Smooth muscle cell of trachea (primary cell): ENCODE measurements around the gene GCM1. TPM values are rescaled to one million over a fixed set of nuclear protein-coding genes. Genes with fewer than 3 reads are reported as not detected.

ENCODE experiments used
- total RNA-seq: library from RNA; depleted of rRNA; stranded (reverse); fragments of >200 nt; gene quantifications from 2 replicates; pipeline ENCODE4 v1.2.1, GENCODE V29; 2014

Gene GCM1
- not detected in 2 replicates for total RNA-seq

GRCh38 chr6:53148684-53149083, at the start of gene GCM1:
Gene GCM1 (minus strand): TSS chr6:53148841. CDS start chr6:53145632, 3,209 bp downstream.

Other genes with a start within 250 kb of the GCM1 start
- not detected in 2 replicates for gene GSTA3, start 239.1 kb downstream of the GCM1 start, total RNA-seq
- gene GSTA4, start 153.6 kb downstream of the GCM1 start, total RNA-seq = 68.5 and 78.2 TPM in 2 replicates
- gene CILK1, start 87.0 kb downstream of the GCM1 start, total RNA-seq = 7.4 and 11.8 TPM in 2 replicates
- 36.4 and 56.1 TPM in 2 replicates for gene FBXO9, start 83.4 kb downstream of the GCM1 start, total RNA-seq
- 72.3 and 89.2 TPM in 2 replicates for gene ELOVL5, start 200.1 kb upstream of the GCM1 start, total RNA-seq